HFF-Myc (cell line): ENCODE measurements around the gene CFDP1.

ENCODE experiments used
- DNase-seq: peaks from one replicate; pipeline ENCODE4 v3.0.0-alpha.2; 2011; ENCODE audit warnings: low read depth; ENCODE audit errors: extremely low read depth
- H3K4me3 ChIP-seq: replicated peaks from 2 replicates; pipeline ENCODE4 v1.5.1; 2011; ENCODE audit warnings: low read depth, mild to moderate bottlenecking, control low read depth, low read length
- CTCF ChIP-seq: IDR thresholded peaks from 2 replicates; pipeline ENCODE4 v1.5.1; 2012; ENCODE audit warnings: mild to moderate bottlenecking, low read depth, low read length, control low read depth; ENCODE audit errors: missing control alignments

The CFDP1 gene

GRCh38 chr16:75376475-75377161 lies 56.7 kb downstream of the CFDP1 start:
- TF ChIP-seq CTCF = no peak
- no peak for DNase-seq
- no peak overlapping the region for H3K4me3 ChIP-seq

GRCh38 chr16:75374388-75374787 lies 58.9 kb downstream of the CFDP1 start:
- no peak for DNase-seq
- H3K4me3 ChIP-seq = no peak overlapping the region
- TF ChIP-seq CTCF = no peak

GRCh38 chr16:75372236-75372856 lies 61.0 kb downstream of the CFDP1 start:
- DNase-seq = no peak
- TF ChIP-seq CTCF = no peak
- no peak overlapping the region for H3K4me3 ChIP-seq

GRCh38 chr16:75371171-75371570 lies 62.1 kb downstream of the CFDP1 start:
- TF ChIP-seq CTCF = no peak
- no peak overlapping the region for H3K4me3 ChIP-seq
- DNase-seq = no peak

- H3K4me3 ChIP-seq = no peak overlapping the region
- DNase-seq = no peak
- TF ChIP-seq CTCF = no peak
Observed at GRCh38 chr16:75364286-75364791, 69.0 kb downstream of the CFDP1 start.

- no peak for TF ChIP-seq CTCF
- H3K4me3 ChIP-seq = no peak overlapping the region
- DNase-seq = no peak
Observed at GRCh38 chr16:75362846-75363245, 70.5 kb downstream of the CFDP1 start.
